Measurements from ENCODE around the gene ZNF518A. TPM values are rescaled to one million over a fixed set of nuclear protein-coding genes. Genes with fewer than 3 reads are reported as not detected.

ZNF518A gene
- total and polyA plus RNA-seq, 2 donors (not counting 3 experiments of a cell fraction or from before 2014, with no cell fraction given): 2.9 to 12.1 TPM

- POLR2A ChIA-PET: no interaction called here
- H3K4me1 ChIP-seq (ENCODE audit: control insufficient read depth, extremely low read depth, insufficient read depth, low read length): no peaks in the 10 kb centered on the region
- H3K9me3 ChIP-seq (replicated peaks; ENCODE audit: control insufficient read depth, insufficient read depth, low read length): no peaks in the 10 kb centered on the region
- no peak overlapping the region for H2AFZ ChIP-seq (ENCODE audit: low read depth, low read length)
- no peak overlapping the region for H3K27ac ChIP-seq (ENCODE audit: insufficient read depth, low read depth, low read length)
- FAIRE-seq: no peak
- no peaks in the 10 kb centered on the region for H3K9me1 ChIP-seq (replicated peaks; ENCODE audit: control insufficient read depth, extremely low read depth, insufficient read depth, low read length)
- DNase-seq (ENCODE audit: low read depth, low spot score): no peak
- no peaks in the 10 kb centered on the region for H4K20me1 ChIP-seq (replicated peaks; ENCODE audit: control insufficient read depth, extremely low read depth, insufficient read depth, low read length)
- dilution Hi-C loops (cut with MboI; ENCODE audit: extremely low pct_ligation_motif_present, low sequenced_read_pairs) (no loop called here), intact Hi-C loops (cut with micrococcal nuclease) (no loop called here)
- BruUV-seq (replicated peaks): no TSS peak
- peaks cover 0 to 3% of the 10 kb centered on the region in 2 experiments for H3K27me3 ChIP-seq (ENCODE audit: control insufficient read depth in 2 of 2, insufficient read depth in 2 of 2, low read length in 2 of 2)
- CTCF ChIA-PET: no interaction called here
- TF ChIP-seq GATA2 (IDR thresholded peaks at IDR 0.05; ENCODE audit: insufficient read depth, insufficient read length, low read depth, low read length) (no peak), POLR2AphosphoS5 (IDR thresholded peaks at IDR 0.05; ENCODE audit: insufficient read depth, low read depth, low read length) (no peak), JUN (IDR thresholded peaks at IDR 0.05; ENCODE audit: borderline replicate concordance, insufficient read depth, insufficient read length, low read depth) (no peak), EZH2 (IDR thresholded peaks at IDR 0.05; ENCODE audit: borderline replicate concordance, low read depth, low read length, severe bottlenecking) (no peak), FOS (IDR thresholded peaks at IDR 0.05; ENCODE audit: borderline replicate concordance, insufficient read depth, low read length) (no peak), CTCF (IDR thresholded peaks at IDR 0.05; ENCODE audit: extremely low read depth in 1 of 2, insufficient read depth in 1 of 2, low read depth in 1 of 2, low read length in 2 of 2) (no peak), POLR2A (IDR thresholded peaks at IDR 0.05; ENCODE audit: low read depth, low read length) (no peak)
- H3K4me3 ChIP-seq (replicated peaks in 1 of 3; ENCODE audit: insufficient read depth in 1 of 3, low read depth in 1 of 3, low read length in 3 of 3): no peak overlapping the region
- H3K36me3 ChIP-seq (ENCODE audit: control insufficient read depth in 2 of 2, extremely low read depth in 1 of 2, insufficient read depth in 2 of 2, low read length in 2 of 2): no peaks in the 10 kb centered on the region
- H3K9ac ChIP-seq (replicated peaks; ENCODE audit: extremely low read depth, insufficient read depth, low read length): no peak overlapping the region
- H3K79me2 ChIP-seq (ENCODE audit: control insufficient read depth, insufficient read depth, low read length): no peaks in the 10 kb centered on the region
- H3K4me2 ChIP-seq (ENCODE audit: insufficient read depth, low read length): no peak overlapping the region
These were observed 71.4 kb downstream of the ZNF518A start for GRCh38 chr10:96201525-96201924.

All from endothelial cell of umbilical vein (primary cell).